Ramos (cell line): ENCODE results near the gene LEP.

ENCODE experiments used
- in situ Hi-C: fragments of 300-500 bp; cut with MboI; formaldehyde crosslinking; loops from one replicate; pipeline ENCODE4 v1.14.3; 2022; ENCODE audit warnings: low sequenced_read_pairs; ENCODE audit not compliant: unreplicated experiment

The LEP gene

DNA sequence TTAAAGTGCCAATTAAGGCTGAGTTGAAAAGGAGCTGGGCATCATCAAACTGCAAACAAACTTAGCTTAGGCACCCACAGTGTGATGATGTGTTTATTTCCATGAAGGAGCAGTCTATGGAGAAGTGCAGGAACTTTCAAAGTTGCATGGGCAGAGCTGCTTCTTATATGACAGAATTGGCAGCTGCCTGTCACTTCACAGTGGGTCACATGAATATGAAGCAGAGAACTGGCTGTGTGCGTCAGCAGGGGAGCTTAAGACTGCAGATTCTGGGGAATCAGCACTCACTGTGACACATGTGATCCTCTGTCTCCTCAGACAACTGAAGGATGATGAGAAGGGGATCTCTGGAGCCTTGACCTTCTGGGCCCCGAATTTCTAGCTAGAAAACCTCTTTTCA, 66.0 kb downstream of the LEP start:
- in situ Hi-C loops: no loop called here
